Endothelial cell of umbilical vein (primary cell): Measurements from ENCODE around the gene MRPL38. TPM values are rescaled to one million over a fixed set of nuclear protein-coding genes. Genes with fewer than 3 reads are reported as not detected.

Experiments
- BruUV-seq: library from RNA; stranded (reverse); fragments of 400-500 nt; replicated peaks from 2 replicates; lab custom pipeline; 2021; lab: Mats Ljungman, UMichigan
- CTCF ChIA-PET: fragments of 300-600, 350-600 bp; sonication (Branson Sonifier 250); formaldehyde crosslinking; loops from one replicate; lab custom pipeline; 2021; ENCODE audit warnings: antibody characterized with exemption, inconsistent platforms; lab: Charles Lee
- POLR2A ChIA-PET: fragments of 300-600, 350-600 bp; sonication (Branson Sonifier 250); formaldehyde crosslinking; loops from one replicate; lab custom pipeline; 2021; ENCODE audit warnings: antibody characterized with exemption, inconsistent platforms; lab: Charles Lee
- DNase-seq: peaks from one replicate; pipeline ENCODE4 v3.0.0-alpha.2; 2011; ENCODE audit warnings: low read depth, low spot score
- FAIRE-seq: peaks from 2 replicates; lab custom pipeline; 2011; peaks lifted over from hg19 to GRCh38; lab: Jason Lieb, UNC
- H2AFZ ChIP-seq: 2 replicates; pipeline ENCODE4 v1.6.0; 2012; ENCODE audit warnings: low read depth, low read length, control low read depth, inconsistent platforms
- H3K27ac ChIP-seq: 2 replicates; pipeline ENCODE4 v1.5.1; 2011; ENCODE audit warnings: low read depth, mild to moderate bottlenecking, control low read depth, low read length, moderate library complexity; ENCODE audit not compliant: insufficient read depth
- H3K27me3 ChIP-seq, 2 experiments: 2 replicates each; pipeline versions ENCODE4 v1.6.0 to v1.6.1; 2011; ENCODE audit warnings: low read length in 2 of 2, mixed read lengths in 1 of 2; ENCODE audit not compliant: control insufficient read depth in 2 of 2, insufficient read depth in 2 of 2
- H3K36me3 ChIP-seq, 2 experiments: 2 replicates in 1 of 2; 3 replicates in 1 of 2; pipeline ENCODE4 v1.5.1; 2011; ENCODE audit warnings: low read length in 2 of 2, mild to moderate bottlenecking in 1 of 2, moderate library complexity in 1 of 2; ENCODE audit not compliant: control insufficient read depth in 2 of 2, insufficient read depth in 2 of 2; ENCODE audit errors: extremely low read depth in 1 of 2
- H3K4me1 ChIP-seq: 3 replicates; pipeline ENCODE4 v1.5.1; 2011; ENCODE audit warnings: mild to moderate bottlenecking, low read length; ENCODE audit not compliant: control insufficient read depth, insufficient read depth; ENCODE audit errors: extremely low read depth
- H3K4me2 ChIP-seq: 2 replicates; pipeline ENCODE4 v1.6.1; 2011; ENCODE audit warnings: low read length, control low read depth, mixed read lengths; ENCODE audit not compliant: insufficient read depth
- H3K4me3 ChIP-seq, 3 experiments: fragments of 200-600 bp in 1 of 3; sonication (generic), shearing (Covaris generic) in 1 of 3; replicated peaks in 1 of 3; 2 replicates each; pipeline ENCODE4 v1.5.1; 2011 to 2016; ENCODE audit warnings: control low read depth in 3 of 3, low read length in 3 of 3, mild to moderate bottlenecking in 2 of 3, inconsistent platforms in 1 of 3, low read depth in 1 of 3, moderate library complexity in 1 of 3; ENCODE audit not compliant: insufficient read depth in 1 of 3
- H3K79me2 ChIP-seq: 2 replicates; pipeline ENCODE4 v1.6.0; 2012; ENCODE audit warnings: low read length, inconsistent platforms; ENCODE audit not compliant: control insufficient read depth, insufficient read depth
- H3K9ac ChIP-seq: replicated peaks from 2 replicates; pipeline ENCODE3; 2011; ENCODE audit warnings: low read length, control low read depth; ENCODE audit not compliant: insufficient read depth; ENCODE audit errors: extremely low read depth
- H3K9me1 ChIP-seq: replicated peaks from 3 replicates; pipeline ENCODE4 v1.6.0; 2011; ENCODE audit warnings: mild to moderate bottlenecking, low read length; ENCODE audit not compliant: control insufficient read depth, insufficient read depth; ENCODE audit errors: extremely low read depth
- H3K9me3 ChIP-seq: replicated peaks from 2 replicates; pipeline ENCODE4 v1.5.1; 2012; ENCODE audit warnings: low read length, inconsistent platforms; ENCODE audit not compliant: control insufficient read depth, insufficient read depth
- H4K20me1 ChIP-seq: replicated peaks from 2 replicates; pipeline ENCODE3; 2011; ENCODE audit warnings: mild to moderate bottlenecking, low read length; ENCODE audit not compliant: control insufficient read depth, insufficient read depth; ENCODE audit errors: extremely low read depth
- CTCF ChIP-seq, 2 donors: IDR thresholded peaks; 1 replicate in 1 of 2; 2 replicates in 1 of 2; pipeline ENCODE4 v1.5.1; 2011; ENCODE audit warnings: low read length in 2 of 2, mild to moderate bottlenecking in 2 of 2, moderate library complexity in 2 of 2, control low read depth in 1 of 2, inconsistent platforms in 1 of 2, low read depth in 1 of 2; ENCODE audit not compliant: insufficient read depth in 1 of 2; ENCODE audit errors: extremely low read depth in 1 of 2
- EZH2 ChIP-seq: IDR thresholded peaks from 2 replicates; pipeline ENCODE4 v1.6.1; 2012; ENCODE audit warnings: borderline replicate concordance, low read depth, mild to moderate bottlenecking, moderate library complexity, low read length, inconsistent platforms; ENCODE audit not compliant: severe bottlenecking
- FOS ChIP-seq: IDR thresholded peaks from 2 replicates; pipeline ENCODE4 v1.6.1; 2011; ENCODE audit warnings: mild to moderate bottlenecking, low read length, moderate library complexity, borderline replicate concordance; ENCODE audit not compliant: insufficient read depth
- GATA2 ChIP-seq: IDR thresholded peaks from 2 replicates; pipeline ENCODE4 v1.7.0; 2011; ENCODE audit warnings: low read depth, mild to moderate bottlenecking, moderate library complexity, mixed read lengths, low read length; ENCODE audit not compliant: insufficient read length, insufficient read depth
- JUN ChIP-seq: IDR thresholded peaks from 2 replicates; pipeline ENCODE4 v1.6.1; 2011; ENCODE audit warnings: borderline replicate concordance, low read depth; ENCODE audit not compliant: insufficient read length, insufficient read depth
- MAX ChIP-seq: IDR thresholded peaks from 2 replicates; pipeline ENCODE4 v1.6.1; 2011; ENCODE audit not compliant: insufficient read depth, insufficient read length
- MYC ChIP-seq: IDR thresholded peaks from one replicate; pipeline ENCODE4 v1.6.1; 2011; ENCODE audit warnings: mild to moderate bottlenecking, low read depth, low read length
- POLR2A ChIP-seq: IDR thresholded peaks from 2 replicates; pipeline ENCODE4 v1.6.1; 2012; ENCODE audit warnings: low read depth, mild to moderate bottlenecking, control low read depth, low read length
- POLR2AphosphoS5 ChIP-seq: IDR thresholded peaks from 2 replicates; pipeline ENCODE4 v1.6.1; 2012; ENCODE audit warnings: low read depth, mild to moderate bottlenecking, control low read depth, low read length, moderate library complexity; ENCODE audit not compliant: insufficient read depth
- dilution Hi-C: fragments of 300-500 bp; cut with MboI; formaldehyde crosslinking; loops from one replicate; pipeline ENCODE4 v1.15.0; 2019; ENCODE audit warnings: low sequenced_read_pairs; ENCODE audit not compliant: extremely low pct_ligation_motif_present
- intact Hi-C: fragments of 100-400 bp; cut with micrococcal nuclease; formaldehyde crosslinking; loops from one replicate; pipeline ENCODE4 v1.10.0; 2022
- polyA plus RNA-seq, 4 experiments: library from polyadenylated mRNA; depleted of rRNA in 3 of 4; stranded (reverse) in 3 of 4; unstranded in 1 of 4; fragments of >200 nt; gene quantifications; 2 replicates each; pipeline versions ENCODE4 v1.2.1 to v1.2.3, GENCODE V29; 2011 to 2012; ENCODE audit warnings: missing spikeins in 1 of 4
- total RNA-seq: library from RNA; stranded (reverse); gene quantifications from 2 replicates; pipeline ENCODE4 v1.2.3, GENCODE V29; 2021

The MRPL38 gene
- total and polyA plus RNA-seq, 2 donors (not counting 3 experiments of a cell fraction or from before 2014, with no cell fraction given), result 82.7 to 93.8 TPM

- Histone ChIP-seq H3K79me2 (peaks cover 22% of the 10 kb centered on the region), H4K20me1 (no peaks in the 10 kb centered on the region), H3K4me3 (no peak overlapping the region), H3K4me2 (no peak overlapping the region), H3K9ac (no peak overlapping the region), H3K27ac (no peak overlapping the region), H2AFZ (no peak overlapping the region), H3K36me3 (peaks cover 7 to 28% of the 10 kb centered on the region in 2 experiments), H3K4me1 (peaks cover 25% of the 10 kb centered on the region), H3K9me1 (no peaks in the 10 kb centered on the region), H3K27me3 (no peaks in the 10 kb centered on the region), H3K9me3 (no peaks in the 10 kb centered on the region)
- POLR2A ChIA-PET, result no interaction called here
- intact Hi-C loops (loop anchor here (5.0 kb wide), 1 partner anchor 122 kb away; a partner anchor contains a TSS), dilution Hi-C loops (no loop called here)
- FAIRE-seq (no peak), DNase-seq (no peak)
- CTCF ChIA-PET, result interaction anchor here (1.7 kb wide), 1 partner anchor 108 kb away, joined by 4 read pairs; no protein-coding TSS in a partner anchor
- BruUV-seq, result no TSS peak
- TF ChIP-seq JUN (no peak), POLR2AphosphoS5 (no peak), POLR2A (no peak), EZH2 (no peak), CTCF (IDR thresholded peaks at IDR 0.05; ENCODE audit: extremely low read depth in 1 of 2, insufficient read depth in 1 of 2, low read depth in 1 of 2, low read length in 2 of 2) (no peak), MYC (no peak), GATA2 (no peak), FOS (no peak), MAX (no peak)
Observed at GRCh38 chr17:75899353-75899752, 5.3 kb downstream of the MRPL38 start.
